ENCODE results near the gene MTO1. TPM values are rescaled to one million over a fixed set of nuclear protein-coding genes. Genes with fewer than 3 reads are reported as not detected.
A peak's percentile ranks its signal among the peaks of the same experiment; 100 is the strongest.

MTO1 gene
- total RNA-seq, 2 donors from 2014 or later: 17.2 to 19.6 TPM

DNA sequence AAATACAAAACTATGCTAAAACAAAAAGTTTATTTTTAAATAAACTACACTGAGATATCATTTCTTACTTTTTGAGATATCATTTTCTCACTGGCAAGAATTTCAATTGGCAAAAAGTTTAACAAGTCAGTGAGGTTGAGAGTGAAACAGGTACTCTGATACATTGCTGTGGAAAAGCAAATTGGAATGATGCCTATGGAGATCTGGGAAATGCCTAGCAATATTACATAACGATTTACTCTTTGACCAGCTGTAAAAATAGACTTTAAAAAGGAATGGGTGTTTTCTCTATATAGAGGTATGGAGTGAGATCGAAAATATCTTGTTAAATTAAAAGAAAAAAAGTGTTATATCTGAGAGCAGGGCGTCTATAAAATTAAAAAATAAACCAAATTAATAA lies 26.3 kb upstream of the MTO1 start:
- DNase-seq (ENCODE audit: low spot score): no peak
- TF ChIP-seq, protein P1, sequence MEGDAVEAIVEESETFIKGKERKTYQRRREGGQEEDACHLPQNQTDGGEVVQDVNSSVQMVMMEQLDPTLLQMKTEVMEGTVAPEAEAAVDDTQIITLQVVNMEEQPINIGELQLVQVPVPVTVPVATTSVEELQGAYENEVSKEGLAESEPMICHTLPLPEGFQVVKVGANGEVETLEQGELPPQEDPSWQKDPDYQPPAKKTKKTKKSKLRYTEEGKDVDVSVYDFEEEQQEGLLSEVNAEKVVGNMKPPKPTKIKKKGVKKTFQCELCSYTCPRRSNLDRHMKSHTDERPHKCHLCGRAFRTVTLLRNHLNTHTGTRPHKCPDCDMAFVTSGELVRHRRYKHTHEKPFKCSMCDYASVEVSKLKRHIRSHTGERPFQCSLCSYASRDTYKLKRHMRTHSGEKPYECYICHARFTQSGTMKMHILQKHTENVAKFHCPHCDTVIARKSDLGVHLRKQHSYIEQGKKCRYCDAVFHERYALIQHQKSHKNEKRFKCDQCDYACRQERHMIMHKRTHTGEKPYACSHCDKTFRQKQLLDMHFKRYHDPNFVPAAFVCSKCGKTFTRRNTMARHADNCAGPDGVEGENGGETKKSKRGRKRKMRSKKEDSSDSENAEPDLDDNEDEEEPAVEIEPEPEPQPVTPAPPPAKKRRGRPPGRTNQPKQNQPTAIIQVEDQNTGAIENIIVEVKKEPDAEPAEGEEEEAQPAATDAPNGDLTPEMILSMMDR (IDR thresholded peaks at IDR 0.05): no peak
- no peak for TF ChIP-seq POLR2AphosphoS5 (IDR thresholded peaks at IDR 0.05)
- TF ChIP-seq POLR2A (IDR thresholded peaks at IDR 0.05): no peak
- H3K9me3 ChIP-seq: no peaks in the 10 kb centered on the region
- whole genome bisulfite sequencing: 88% methylated on average over 3 of the region's 3 CpGs
- no peaks in the 10 kb centered on the region for H3K4me1 ChIP-seq (replicated peaks)
- H3K27ac ChIP-seq: no peak overlapping the region
- intact Hi-C loops (cut with DNase I): no loop called here
- H3K4me3 ChIP-seq: no peak overlapping the region
- no peaks in the 10 kb centered on the region for H3K27me3 ChIP-seq (replicated peaks; ENCODE audit: insufficient read depth)
- H3K36me3 ChIP-seq: no peaks in the 10 kb centered on the region

DNA sequence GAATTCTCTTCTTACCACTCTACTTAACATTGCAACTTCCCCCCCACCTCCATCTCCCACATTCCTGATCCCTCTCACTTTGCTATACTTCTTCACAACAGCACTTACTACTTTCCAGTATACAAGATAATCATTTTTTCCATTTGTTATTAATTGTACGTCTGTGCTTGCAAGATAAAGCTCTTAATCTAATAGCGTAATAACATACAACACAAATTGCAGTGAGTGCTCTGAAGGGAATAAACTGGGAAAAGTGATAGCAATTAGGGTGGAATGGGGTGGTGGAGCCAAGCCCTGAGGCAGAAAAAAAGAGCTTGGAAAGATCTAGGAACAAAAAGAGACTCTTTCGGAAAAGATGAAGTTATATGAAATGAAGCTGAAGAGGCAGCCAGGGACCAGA lies 18.0 kb upstream of the MTO1 start:
- Histone ChIP-seq H3K27me3 (replicated peaks; ENCODE audit: insufficient read depth) (no peaks in the 10 kb centered on the region), H3K27ac (no peak overlapping the region), H3K4me1 (replicated peaks) (no peaks in the 10 kb centered on the region), H3K4me3 (no peak overlapping the region), H3K36me3 (no peaks in the 10 kb centered on the region), H3K9me3 (no peaks in the 10 kb centered on the region)
- no peak for DNase-seq (ENCODE audit: low spot score)
- WGBS: 96% methylated on average over 3 of the region's 3 CpGs
- intact Hi-C loops (cut with DNase I): no loop called here
- TF ChIP-seq POLR2A (IDR thresholded peaks at IDR 0.05) (no peak), POLR2AphosphoS5 (IDR thresholded peaks at IDR 0.05) (no peak)
- TF ChIP-seq, protein P1 (IDR thresholded peaks at IDR 0.05): no peak

DNA sequence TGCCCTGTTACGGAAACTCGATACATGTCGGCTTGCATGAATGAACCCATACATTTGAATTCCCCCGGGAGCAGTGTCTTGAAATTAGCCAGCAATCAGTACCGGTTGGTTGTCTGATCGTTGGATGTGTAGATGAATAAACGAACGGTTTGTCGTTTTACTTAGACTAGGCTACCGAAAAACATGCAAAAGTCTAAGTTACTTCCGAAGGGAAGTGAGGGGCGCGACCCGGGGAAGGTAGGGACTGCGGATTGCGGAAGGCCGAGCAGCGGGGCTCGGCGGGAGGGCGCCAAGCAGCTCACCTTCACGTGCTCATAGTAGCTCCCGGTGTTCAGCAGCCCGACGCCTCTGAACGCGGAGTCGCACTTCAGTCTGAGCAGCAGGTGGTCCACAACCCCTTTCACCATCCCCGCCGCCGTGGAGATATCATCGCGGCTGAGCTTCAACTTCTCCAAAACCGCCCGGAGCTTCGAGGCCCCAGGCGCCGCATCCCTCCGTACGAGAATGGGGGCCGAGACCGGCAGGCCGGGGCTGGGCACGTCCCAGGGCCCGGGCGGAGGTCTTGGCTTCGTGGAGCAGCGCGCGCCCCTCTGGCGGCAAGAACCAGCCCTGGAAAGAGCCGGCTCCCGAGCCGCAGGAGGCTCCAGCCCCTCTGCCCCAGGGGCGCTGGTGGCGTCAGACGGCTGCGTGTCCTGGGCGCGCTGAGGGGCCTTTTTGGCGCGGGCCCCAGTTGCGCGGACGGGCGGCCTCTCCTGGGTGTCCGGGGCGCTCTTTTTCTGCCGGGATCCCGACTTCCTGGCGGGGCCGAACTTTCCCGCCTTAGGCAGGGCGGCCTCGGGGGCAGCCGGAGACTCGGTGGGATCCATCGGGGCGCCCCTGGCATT lies 10.1 kb upstream of the MTO1 start:
- Histone ChIP-seq H3K27me3 (replicated peaks; ENCODE audit: insufficient read depth) (no peaks in the 10 kb centered on the region), H3K4me1 (replicated peaks) (no peaks in the 10 kb centered on the region), H3K27ac (peak overlapping the region; percentile 75 to 79), H3K9me3 (no peaks in the 10 kb centered on the region), H3K4me3 (peak overlapping the region; percentile 56 to 59), H3K36me3 (no peaks in the 10 kb centered on the region)
- intact Hi-C loops (cut with DNase I): no loop called here
- peak; percentile 6 for DNase-seq (ENCODE audit: low spot score)
- TF ChIP-seq POLR2A (IDR thresholded peaks at IDR 0.05) (no peak), POLR2AphosphoS5 (IDR thresholded peaks at IDR 0.05) (no peak)
- TF ChIP-seq, protein P1 (IDR thresholded peaks at IDR 0.05): no peak
- 2% methylated on average over 75 of the region's 79 CpGs for WGBS

DNA sequence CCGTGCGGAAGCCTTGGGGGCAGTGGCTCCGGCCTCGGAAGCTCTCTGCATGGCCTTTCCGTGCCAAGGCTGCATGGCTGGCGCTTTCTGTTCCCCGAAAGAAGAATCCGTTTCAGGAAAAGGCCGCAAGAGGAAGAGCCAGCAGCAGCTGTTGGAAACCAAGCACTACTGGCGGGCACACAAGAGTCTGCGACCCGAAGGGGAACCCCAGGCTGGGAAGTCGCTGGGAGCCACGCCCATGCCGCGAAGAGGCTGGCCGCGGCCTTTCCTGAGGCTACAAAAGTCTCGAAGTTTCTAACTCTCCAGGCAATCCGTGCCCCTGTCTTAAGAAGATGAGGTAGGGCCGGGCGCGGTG lies 9.5 kb upstream of the MTO1 start, which contains the start of gene CGAS:
CGAS (minus strand) TSS at position 191 of the 355 bp plus-strand sequence; CDS start at position 75, 116 bp downstream.
- TF ChIP-seq POLR2AphosphoS5 (IDR thresholded peaks at IDR 0.05) (peak; percentile 31), POLR2A (IDR thresholded peaks at IDR 0.05) (peak; percentile 59)
- TF ChIP-seq, protein P1 (IDR thresholded peaks at IDR 0.05): no peak
- 10% methylated on average over 23 of the region's 23 CpGs for WGBS
- Histone ChIP-seq H3K4me1 (replicated peaks) (no peaks in the 10 kb centered on the region), H3K9me3 (no peaks in the 10 kb centered on the region), H3K36me3 (no peaks in the 10 kb centered on the region), H3K27ac (peak within 1 kb of the TSS; percentile 75 to 79), H3K4me3 (peak within 1 kb of the TSS; percentile 56 to 59), H3K27me3 (replicated peaks; ENCODE audit: insufficient read depth) (no peaks in the 10 kb centered on the region)
- intact Hi-C loops (cut with DNase I): no loop called here
- peak; percentile 33 for DNase-seq (ENCODE audit: low spot score)
